ENCODE data around the gene PNPLA5.
A peak's percentile ranks its signal among the peaks of the same experiment; 100 is the strongest.
"Not testable (repeated sequence)": the region's sequence is repeated elsewhere in the genome, so short reads cannot be mapped to it uniquely, and the experiment has no call there.

Gene PNPLA5

DNA sequence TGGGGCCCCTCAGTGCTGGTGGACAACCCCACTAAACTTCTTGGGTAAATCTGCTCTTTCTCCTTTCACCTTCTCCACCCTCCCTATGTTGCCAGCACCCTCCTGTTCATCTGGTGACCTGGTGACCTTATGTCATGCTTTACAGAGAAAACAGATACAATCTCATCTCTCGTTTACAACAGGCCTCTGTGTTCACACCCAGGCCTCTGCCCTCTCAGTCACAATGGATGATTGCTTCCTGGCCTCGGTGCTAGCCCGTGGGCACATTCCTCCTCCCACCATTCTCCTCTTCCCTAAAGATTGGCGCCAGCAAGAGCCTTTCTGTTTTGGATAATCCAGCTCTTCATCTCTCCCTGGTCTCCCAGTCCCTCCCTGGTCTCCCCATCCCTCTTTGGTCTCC lies 19.5 kb upstream of the PNPLA5 start:
- DNase-seq (ENCODE audit: low spot score in 2 of 2) (no peak), ATAC-seq (peak; percentile 22)
- Mint-ChIP-seq H3K4me3 (no peak overlapping the region), H3K27ac (peak overlapping the region; percentile 7), H3K36me3 (no peaks in the 10 kb centered on the region), H3K9me3 (no peaks in the 10 kb centered on the region), H3K4me1 (no peaks in the 10 kb centered on the region)

DNA sequence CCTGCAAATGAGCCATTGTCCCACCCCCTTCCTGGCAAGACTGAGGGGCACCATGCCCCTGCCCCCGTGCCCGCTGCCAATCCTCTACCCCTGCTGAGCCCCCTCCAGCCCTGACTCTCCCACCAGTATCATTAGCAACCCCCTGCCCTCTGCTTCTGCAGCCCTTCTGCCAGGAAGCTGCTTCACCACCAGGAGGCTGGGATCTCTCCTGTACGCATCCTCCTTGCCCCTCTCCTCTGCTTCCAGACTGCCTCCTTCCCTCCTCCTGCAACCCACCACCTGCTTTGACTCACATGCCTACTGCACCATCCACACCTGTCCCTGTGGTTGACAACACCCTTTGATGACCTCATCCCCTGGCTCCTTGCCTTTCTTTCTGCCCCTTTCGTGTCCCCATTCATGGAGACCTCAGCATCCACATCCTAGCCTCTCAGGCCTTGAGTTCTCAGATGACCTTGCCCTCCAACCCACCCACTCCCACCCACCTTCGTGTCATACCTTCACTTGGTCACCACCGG lies 18.4 kb upstream of the PNPLA5 start:
- Mint-ChIP-seq H3K27ac (no peak overlapping the region), H3K4me3 (no peak overlapping the region), H3K4me1 (no peaks in the 10 kb centered on the region), H3K36me3 (no peaks in the 10 kb centered on the region), H3K9me3 (no peaks in the 10 kb centered on the region)
- ATAC-seq: no peak
- no peak for DNase-seq (ENCODE audit: low spot score in 2 of 2)

DNA sequence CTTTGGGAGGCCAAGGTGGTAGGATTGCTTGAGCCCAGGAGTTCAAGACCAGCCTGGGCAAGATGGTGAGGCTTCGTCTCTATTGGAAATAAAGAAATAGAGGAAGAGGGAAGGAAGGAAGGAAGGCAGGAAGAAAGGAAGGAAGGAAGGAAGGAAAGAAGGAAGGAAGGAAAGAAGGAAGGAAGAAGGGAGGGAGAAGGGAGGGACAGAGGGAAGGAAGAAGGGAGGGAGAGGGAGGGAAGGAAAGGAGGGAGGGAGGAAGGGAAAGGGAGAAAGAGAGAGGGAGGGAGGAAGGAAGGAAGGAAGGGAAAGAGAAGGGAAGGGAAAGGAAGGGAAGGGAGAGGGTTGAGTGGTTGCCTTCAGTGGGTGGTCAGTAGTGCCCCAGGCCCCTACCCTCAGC lies 17.9 kb upstream of the PNPLA5 start:
- Mint-ChIP-seq H3K4me1 (no peaks in the 10 kb centered on the region), H3K4me3 (no peak overlapping the region), H3K27ac (no peak overlapping the region), H3K9me3 (no peaks in the 10 kb centered on the region), H3K36me3 (no peaks in the 10 kb centered on the region)
- DNase-seq (ENCODE audit: low spot score in 2 of 2): no peak
- ATAC-seq: no peak

DNA sequence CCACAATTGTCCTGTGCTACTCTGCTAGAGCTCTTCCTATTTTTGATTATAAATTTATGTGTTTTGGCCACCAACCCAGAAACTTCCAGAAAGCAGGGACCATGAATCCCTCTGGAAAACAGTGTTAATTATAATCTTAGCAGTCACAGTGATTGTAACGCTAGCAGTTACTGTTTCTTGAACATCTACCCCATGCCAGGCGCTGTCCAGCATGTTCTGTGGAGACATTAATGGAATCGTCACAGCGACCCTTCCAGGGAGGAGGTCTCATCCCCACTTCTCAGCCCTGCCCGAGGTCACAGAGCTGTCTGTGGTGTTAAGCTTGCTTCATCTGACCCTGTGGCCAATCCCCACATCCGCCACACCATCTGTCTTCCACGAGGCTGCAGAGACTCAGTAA lies 13.9 kb upstream of the PNPLA5 start:
- no peaks in the 10 kb centered on the region for H3K36me3 Mint-ChIP-seq
- DNase-seq (ENCODE audit: low spot score in 2 of 2) (no peak), ATAC-seq (no peak)
- H3K4me3 Mint-ChIP-seq: no peak overlapping the region
- no peaks in the 10 kb centered on the region for H3K9me3 Mint-ChIP-seq
- H3K4me1 Mint-ChIP-seq: no peaks in the 10 kb centered on the region
- H3K27ac Mint-ChIP-seq: no peak overlapping the region

DNA sequence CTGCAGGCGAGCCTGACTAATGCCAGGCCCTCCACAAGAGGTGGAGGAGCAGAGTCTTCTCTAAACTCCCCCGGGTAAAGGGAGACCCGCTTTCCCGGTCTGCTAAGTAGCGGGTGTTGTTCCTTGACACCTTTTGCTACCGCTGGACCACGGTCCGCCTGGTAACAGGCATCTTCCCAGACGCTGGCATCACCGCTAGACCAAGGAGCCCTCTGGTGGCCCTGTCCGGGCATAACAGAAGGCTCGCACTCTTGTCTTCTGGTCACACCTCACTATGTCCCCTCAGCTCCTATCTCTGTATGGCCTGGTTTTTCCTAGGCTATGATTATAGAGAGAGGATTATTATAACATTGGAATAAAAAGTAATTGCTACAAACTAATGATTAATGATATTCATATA lies 12.6 kb upstream of the PNPLA5 start:
- not testable (repeated sequence) for H3K4me1 Mint-ChIP-seq, H3K36me3 Mint-ChIP-seq, ATAC-seq, H3K27ac Mint-ChIP-seq, H3K4me3 Mint-ChIP-seq, H3K9me3 Mint-ChIP-seq
- peak in 1 of 2 donors; percentile 58 for DNase-seq (ENCODE audit: low spot score in 2 of 2)

DNA sequence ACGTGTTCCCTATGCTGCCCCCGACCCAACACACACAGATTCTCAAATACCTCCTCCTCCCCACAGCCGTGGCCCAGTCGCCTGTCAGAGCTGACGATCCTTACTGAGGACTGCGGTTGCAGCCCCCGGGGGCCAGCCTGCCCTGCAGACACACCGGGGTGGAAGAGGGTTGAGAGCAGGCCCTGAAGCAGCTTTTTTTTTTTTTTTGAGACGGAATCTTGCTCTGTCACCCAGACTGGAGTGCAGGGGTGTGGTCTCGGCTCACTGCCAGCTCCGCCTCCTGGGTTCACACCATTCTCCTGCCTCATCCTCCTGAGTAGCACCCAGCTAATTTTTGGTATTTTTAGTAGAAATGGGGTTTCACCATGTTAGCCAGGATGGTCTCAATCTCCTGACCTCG lies 11.2 kb upstream of the PNPLA5 start:
- H3K36me3 Mint-ChIP-seq; H3K27ac Mint-ChIP-seq; H3K4me3 Mint-ChIP-seq; H3K9me3 Mint-ChIP-seq; ATAC-seq; H3K4me1 Mint-ChIP-seq; DNase-seq (ENCODE audit: low spot score in 2 of 2): not testable (repeated sequence)

DNA sequence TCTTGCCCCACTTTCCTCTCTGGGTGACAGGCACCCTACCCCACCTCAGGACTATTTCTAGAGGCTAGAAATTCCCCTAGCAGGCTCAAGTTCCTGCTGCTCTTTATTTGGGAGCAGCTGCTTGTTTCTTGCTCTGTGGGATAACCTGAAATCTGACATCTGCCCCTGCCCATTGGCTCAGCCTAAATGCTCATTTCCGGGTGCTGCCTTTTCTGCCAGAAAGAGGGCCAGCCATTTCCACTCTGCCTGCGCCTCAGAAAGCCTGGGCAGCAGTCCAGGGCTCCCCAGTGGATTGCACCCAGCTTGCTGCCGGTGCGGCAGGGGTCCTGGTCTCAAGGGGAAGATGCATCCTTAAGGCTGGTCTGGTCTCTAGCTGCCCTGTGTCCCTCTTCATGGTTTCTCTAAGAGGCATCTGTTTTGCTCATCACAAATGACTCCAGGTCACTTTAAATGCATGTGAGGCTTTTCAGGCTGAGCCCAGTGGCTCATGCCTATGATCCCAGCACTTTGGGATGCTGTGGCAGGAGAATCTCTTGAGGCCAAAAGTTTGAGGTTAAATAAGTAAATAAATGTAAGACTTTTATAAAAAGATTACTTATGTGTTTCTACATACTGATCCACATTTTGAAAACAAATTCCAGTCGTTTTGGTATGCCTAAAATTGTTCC lies 10.3 kb upstream of the PNPLA5 start:
- Mint-ChIP-seq H3K36me3 (no peaks in the 10 kb centered on the region), H3K4me3 (no peak overlapping the region), H3K4me1 (peaks cover 9% of the 10 kb centered on the region), H3K9me3 (no peaks in the 10 kb centered on the region), H3K27ac (no peak overlapping the region)
- DNase-seq (ENCODE audit: low spot score in 2 of 2) (no peak), ATAC-seq (no peak)

DNA sequence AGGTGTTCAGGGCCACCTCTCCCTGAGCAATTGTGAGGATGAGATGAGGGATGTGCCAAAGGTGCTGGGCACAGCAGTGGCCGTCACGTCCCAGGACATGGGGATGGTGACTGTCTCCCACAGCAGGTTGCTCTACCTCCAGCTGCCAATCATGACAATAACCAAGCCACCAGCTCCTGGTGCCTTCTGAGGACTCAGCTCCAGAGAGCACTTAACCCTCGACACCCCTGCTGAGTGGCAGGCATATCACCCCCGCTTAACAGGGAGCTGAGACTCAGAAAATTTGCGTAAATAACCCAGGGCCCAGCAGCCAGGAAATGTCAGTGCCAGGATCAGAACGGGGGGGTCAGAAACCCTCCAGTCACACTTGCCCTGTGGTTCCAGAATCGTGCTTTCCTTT lies 8.4 kb upstream of the PNPLA5 start:
- H3K36me3 Mint-ChIP-seq: no peaks in the 10 kb centered on the region
- peaks cover 9% of the 10 kb centered on the region for H3K4me1 Mint-ChIP-seq
- no peak for ATAC-seq
- H3K4me3 Mint-ChIP-seq: no peak overlapping the region
- no peak overlapping the region for H3K27ac Mint-ChIP-seq
- no peak for DNase-seq (ENCODE audit: low spot score in 2 of 2)
- H3K9me3 Mint-ChIP-seq: no peaks in the 10 kb centered on the region

DNA sequence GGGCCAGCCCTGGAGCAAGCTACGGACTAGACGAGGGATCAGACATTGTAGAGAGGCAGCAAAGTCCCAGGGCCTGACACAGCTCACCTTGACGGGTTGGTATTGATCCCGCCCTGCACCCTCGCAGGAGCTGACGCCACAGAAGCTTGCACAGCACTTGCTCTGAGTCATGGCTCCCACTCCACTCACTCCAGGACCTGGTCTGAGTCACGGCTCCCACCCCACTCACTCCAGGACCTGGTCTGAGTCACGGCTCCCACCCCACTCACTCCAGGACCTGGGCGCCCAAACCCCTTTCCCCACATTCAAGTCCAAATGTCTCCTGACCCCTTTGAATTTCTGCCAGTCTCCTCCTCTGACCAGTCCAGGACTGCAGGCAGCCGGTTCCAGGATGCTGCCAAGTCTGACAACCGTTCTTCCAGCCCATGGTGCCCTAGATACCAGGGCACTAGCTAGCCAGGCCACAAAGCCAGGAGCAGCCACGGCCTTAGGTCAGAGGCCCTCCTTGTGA lies 6.0 kb upstream of the PNPLA5 start:
- no peaks in the 10 kb centered on the region for H3K36me3 Mint-ChIP-seq
- no peak overlapping the region for H3K4me3 Mint-ChIP-seq
- peak overlapping the region; percentile 11 for H3K27ac Mint-ChIP-seq
- no peak for DNase-seq (ENCODE audit: low spot score in 2 of 2)
- H3K4me1 Mint-ChIP-seq: peaks cover 9% of the 10 kb centered on the region
- no peaks in the 10 kb centered on the region for H3K9me3 Mint-ChIP-seq
- peak; percentile 71 for ATAC-seq

DNA sequence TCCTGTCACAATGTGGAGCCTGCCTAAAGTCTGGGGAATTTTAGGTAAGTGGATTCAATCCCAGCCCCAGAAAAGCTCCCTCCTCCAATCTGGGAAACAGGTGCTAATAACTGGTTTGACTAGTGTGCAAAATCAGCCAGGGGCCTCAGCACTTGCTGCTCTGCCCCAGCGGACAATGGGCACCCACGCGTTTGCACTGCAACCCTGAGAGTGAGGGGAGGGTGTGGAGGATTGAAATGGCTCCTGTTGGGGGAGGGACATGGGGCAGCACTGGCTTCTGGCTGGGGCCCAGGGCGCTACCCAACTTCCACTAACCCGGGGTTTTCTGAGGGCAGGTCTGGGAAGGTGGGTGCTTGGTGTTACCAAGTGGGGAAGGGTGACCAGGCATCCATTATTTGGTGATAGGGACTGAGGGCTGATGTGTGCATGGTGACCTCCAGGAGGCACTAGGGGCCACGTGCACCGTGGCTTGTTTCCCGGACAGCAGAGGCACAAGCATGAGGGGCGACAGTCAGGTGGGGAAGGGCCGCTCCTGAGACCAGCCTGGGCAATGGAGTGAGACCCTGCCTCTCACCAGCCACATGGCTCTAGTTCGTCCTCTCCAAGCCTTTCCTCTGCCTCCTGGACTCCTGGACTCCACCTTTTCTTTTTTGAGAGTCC lies 4.3 kb upstream of the PNPLA5 start:
- Mint-ChIP-seq H3K4me1 (peaks cover 9% of the 10 kb centered on the region), H3K9me3 (no peaks in the 10 kb centered on the region), H3K36me3 (no peaks in the 10 kb centered on the region), H3K4me3 (no peak overlapping the region), H3K27ac (no peak overlapping the region)
- DNase-seq (ENCODE audit: low spot score in 2 of 2) (no peak), ATAC-seq (no peak)

DNA sequence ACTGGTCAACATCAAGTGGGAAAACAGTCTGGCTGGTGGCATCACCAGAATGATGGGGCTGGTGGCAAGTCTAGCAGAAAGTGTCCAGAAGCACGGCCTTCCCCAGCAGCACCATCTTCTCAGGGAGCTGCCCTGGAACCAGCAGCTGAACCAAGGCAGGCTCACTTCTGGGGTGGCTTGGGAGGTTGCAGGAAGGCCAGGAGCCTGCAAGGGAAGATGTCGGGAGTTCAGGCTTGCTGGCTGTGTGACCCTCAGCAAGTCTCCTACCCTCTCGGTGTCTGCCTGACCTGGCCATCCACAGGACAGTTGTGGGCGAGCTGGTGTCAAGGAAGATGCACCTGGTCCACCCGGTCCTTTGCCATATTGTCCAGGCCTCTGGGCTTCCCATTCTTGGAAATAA lies 2.3 kb upstream of the PNPLA5 start:
- H3K36me3 Mint-ChIP-seq: no peaks in the 10 kb centered on the region

DNA sequence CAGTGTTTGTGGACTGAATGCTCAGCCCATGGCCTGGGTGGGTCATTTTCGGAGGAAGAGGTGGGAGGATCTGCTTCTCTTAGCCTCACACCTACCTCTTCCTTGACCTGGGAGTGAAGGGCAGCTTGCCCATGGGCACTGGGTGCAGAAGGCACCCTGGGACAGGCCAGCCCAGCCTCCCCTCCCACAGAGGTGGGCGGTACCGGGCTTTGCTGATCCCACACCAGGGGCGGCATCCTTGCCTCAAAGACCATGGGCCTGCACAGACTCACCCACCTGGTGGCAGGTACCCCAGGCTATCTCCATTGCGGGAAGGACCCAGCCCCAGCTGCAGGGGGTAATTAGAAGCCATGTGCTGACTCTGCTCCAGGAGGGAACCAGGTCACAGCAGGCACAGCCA lies 1.5 kb upstream of the PNPLA5 start:
- Mint-ChIP-seq H3K27ac (no peak overlapping the region), H3K4me3 (no peak overlapping the region), H3K9me3 (no peaks in the 10 kb centered on the region), H3K36me3 (no peaks in the 10 kb centered on the region), H3K4me1 (peaks cover 5% of the 10 kb centered on the region)
- ATAC-seq (no peak), DNase-seq (ENCODE audit: low spot score in 2 of 2) (no peak)

More for the DNA sequence above, 2.3 kb upstream of the PNPLA5 start:
- H3K4me1 Mint-ChIP-seq: peaks cover 9% of the 10 kb centered on the region
- no peak for ATAC-seq
- H3K27ac Mint-ChIP-seq: no peak overlapping the region
- DNase-seq (ENCODE audit: low spot score in 2 of 2): no peak
- H3K9me3 Mint-ChIP-seq: no peaks in the 10 kb centered on the region
- no peak overlapping the region for H3K4me3 Mint-ChIP-seq

DNA sequence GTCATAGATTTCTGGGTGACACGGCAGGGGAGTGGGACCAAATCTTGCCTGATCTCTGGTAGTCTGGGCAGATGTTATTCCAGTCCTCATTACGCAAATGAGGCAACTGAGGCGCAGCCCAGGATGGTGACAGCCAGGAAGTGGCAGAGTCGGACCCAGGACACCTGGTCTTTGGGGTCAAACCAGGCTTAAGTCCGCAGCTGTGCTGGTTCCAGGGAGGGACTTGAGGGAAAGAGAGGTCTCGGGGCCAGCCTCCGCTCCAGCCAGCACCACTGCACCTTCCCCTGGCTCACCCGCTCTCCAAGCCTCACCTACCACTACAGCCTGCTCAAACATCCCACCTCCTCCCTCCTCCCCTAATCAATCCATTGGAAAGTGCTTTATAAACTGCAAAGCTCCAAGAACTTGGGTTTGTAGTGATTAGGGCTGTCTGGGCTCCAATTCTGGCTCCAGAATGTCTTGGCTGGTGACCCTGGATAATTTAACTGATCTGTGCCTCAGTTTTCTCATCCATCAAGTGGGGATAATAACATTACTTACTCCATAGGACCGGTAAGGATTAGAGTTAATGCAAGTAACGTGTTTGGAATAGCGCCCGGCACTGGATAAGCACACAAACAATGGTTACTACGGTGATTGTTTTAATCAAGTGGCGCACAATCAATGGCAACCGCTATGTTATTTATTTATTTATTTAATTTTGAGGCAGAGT lies 526 bp upstream of the PNPLA5 start:
- Mint-ChIP-seq H3K36me3 (no peaks in the 10 kb centered on the region), H3K9me3 (no peaks in the 10 kb centered on the region), H3K4me3 (no peak overlapping the region), H3K4me1 (no peaks in the 10 kb centered on the region), H3K27ac (no peak overlapping the region)
- DNase-seq (ENCODE audit: low spot score in 2 of 2) (no peak), ATAC-seq (no peak)

DNA sequence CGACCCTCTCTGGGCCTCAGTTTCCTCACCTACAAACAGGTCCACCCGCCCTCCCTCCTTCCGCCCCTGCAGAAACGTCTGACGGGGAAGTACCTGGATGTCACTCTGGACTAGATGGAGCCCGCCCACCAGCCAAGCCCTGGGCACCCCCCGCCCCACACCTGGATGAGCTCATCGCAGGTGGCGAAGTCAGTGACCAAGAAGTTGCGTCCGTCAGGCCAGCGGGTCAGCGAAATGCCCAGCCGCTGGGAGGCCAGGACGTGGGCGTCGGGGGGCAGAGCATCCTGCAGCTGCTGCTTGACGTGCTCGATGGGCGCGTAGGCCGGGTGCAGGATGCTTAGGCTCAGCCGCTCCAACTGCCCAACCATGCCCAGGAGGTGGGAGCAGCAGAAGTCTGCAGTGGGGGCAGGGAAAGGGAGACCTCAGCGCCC lies 897 bp downstream of the PNPLA5 start:
- Mint-ChIP-seq H3K27ac (no peak overlapping the region), H3K9me3 (no peaks in the 10 kb centered on the region), H3K4me1 (no peaks in the 10 kb centered on the region), H3K36me3 (no peaks in the 10 kb centered on the region), H3K4me3 (no peak overlapping the region)
- ATAC-seq (no peak), DNase-seq (ENCODE audit: low spot score in 2 of 2) (no peak)

DNA sequence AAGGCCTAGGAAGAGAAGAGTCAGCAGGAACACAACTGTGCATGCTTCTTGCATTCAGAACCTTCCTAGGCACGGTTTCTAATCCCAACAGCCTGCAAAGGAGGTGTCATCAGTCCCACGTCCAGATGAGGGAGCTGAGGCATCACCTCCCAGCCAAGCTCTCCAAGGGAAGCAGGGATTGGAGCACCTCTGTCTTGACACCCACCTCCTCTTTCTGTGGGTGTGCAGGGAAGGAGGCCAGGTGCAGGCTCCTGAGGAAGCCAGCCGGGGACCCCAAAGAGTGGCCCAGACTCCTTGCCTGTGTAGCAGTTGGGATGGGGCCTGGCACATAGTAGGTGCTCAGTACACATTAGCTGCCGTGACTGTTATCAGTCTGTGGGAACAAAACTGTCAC lies 2.0 kb downstream of the PNPLA5 start:
- ATAC-seq: no peak
- Mint-ChIP-seq H3K4me1 (peaks cover under 1% of the 10 kb centered on the region), H3K27ac (no peak overlapping the region), H3K9me3 (no peaks in the 10 kb centered on the region), H3K36me3 (no peaks in the 10 kb centered on the region), H3K4me3 (no peak overlapping the region)
- no peak for DNase-seq (ENCODE audit: low spot score in 2 of 2)
